Measurements from ENCODE around the gene KCNE3. TPM values are rescaled to one million over a fixed set of nuclear protein-coding genes. Genes with fewer than 3 reads are reported as not detected.

Gene KCNE3
- total and polyA plus RNA-seq, 2 experiments from 2014 or later: 2.3 to 10.6 TPM

DNA sequence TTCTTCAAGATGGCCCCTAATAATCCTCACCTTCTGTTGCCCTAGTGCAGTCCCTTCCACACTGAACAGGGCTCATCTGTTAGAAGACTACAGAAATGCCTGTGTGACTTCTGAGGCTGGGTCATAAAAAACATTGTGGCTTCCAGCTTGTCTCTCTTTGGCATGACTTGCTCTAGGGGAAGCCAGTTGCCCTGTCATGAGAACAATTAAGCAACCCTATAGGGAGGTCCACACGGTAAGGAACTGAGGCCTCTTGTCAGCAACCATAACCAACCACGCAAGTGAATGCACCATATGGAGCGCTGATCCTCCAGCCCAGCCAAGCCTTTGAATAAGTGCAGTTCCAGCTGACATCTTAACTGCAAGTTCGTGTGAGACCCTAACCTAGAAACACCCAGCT is 23.6 kb upstream of the KCNE3 start:
- H3K27me3 ChIP-seq (ENCODE audit: insufficient read depth): no peaks in the 10 kb centered on the region
- H3K27me3 Mint-ChIP-seq (ENCODE audit: insufficient read depth, low read depth, poor library complexity): peaks cover 10% of the 10 kb centered on the region
- peaks cover 17% of the 10 kb centered on the region for H3K4me1 Mint-ChIP-seq
- H3K36me3 ChIP-seq (ENCODE audit: insufficient read depth): no peaks in the 10 kb centered on the region
- no peak for ATAC-seq
- DNase-seq (ENCODE audit: low spot score): no peak
- H3K9me2 ChIP-seq (ENCODE audit: insufficient read depth): peaks cover 11% of the 10 kb centered on the region; the same call in 1 of the 2 replicates
- peaks cover 14% of the 10 kb centered on the region for H3K36me3 Mint-ChIP-seq (ENCODE audit: low read depth)
- TF ChIP-seq, protein P1, sequence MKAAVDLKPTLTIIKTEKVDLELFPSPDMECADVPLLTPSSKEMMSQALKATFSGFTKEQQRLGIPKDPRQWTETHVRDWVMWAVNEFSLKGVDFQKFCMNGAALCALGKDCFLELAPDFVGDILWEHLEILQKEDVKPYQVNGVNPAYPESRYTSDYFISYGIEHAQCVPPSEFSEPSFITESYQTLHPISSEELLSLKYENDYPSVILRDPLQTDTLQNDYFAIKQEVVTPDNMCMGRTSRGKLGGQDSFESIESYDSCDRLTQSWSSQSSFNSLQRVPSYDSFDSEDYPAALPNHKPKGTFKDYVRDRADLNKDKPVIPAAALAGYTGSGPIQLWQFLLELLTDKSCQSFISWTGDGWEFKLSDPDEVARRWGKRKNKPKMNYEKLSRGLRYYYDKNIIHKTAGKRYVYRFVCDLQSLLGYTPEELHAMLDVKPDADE (IDR thresholded peaks at IDR 0.05): no peak
- H3K79me2 ChIP-seq (replicated peaks; ENCODE audit: insufficient read depth): no peaks in the 10 kb centered on the region
- H3K4me3 Mint-ChIP-seq: no peak overlapping the region
- peak overlapping the region; percentile 17; the same call in 1 of the 2 replicates for H3K27ac Mint-ChIP-seq
- H2AFZ ChIP-seq: no peak overlapping the region
- peaks cover 9% of the 10 kb centered on the region for H3K4me1 ChIP-seq (ENCODE audit: insufficient read depth)
- H3K4me3 ChIP-seq: no peak overlapping the region
- H3K9me3 Mint-ChIP-seq: peaks cover 8% of the 10 kb centered on the region; the same call in 2 of the 3 replicates
- H3K4me2 ChIP-seq: no peak overlapping the region
- H3K27ac ChIP-seq (ENCODE audit: low read depth): no peak overlapping the region
- no peaks in the 10 kb centered on the region; the same call in 1 of the 2 replicates for H3F3A ChIP-seq (replicated peaks; ENCODE audit: low read depth)
- H4K20me1 ChIP-seq (replicated peaks; ENCODE audit: insufficient read depth): no peaks in the 10 kb centered on the region

DNA sequence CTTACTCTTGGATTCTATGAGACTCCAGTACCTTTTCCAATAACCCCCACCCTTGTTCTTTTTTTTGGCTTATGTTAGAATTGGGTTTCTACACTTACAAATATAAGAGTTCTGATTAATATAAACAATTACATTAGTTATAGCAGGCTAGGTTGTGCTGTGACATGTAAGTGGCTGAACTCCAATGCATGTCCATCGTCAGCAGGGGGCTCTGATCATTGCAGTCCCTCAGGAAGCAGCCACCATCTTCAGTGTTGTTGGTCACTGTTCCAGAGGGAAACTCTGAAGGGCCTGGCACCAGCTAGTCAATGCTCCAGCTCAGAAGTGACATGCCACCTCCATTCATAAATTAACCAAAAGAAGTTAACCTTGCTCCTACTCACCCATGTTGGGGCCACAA is 20.5 kb upstream of the KCNE3 start:
- peaks cover 6% of the 10 kb centered on the region for H3K27me3 Mint-ChIP-seq (ENCODE audit: insufficient read depth, low read depth, poor library complexity)
- H3K9me3 Mint-ChIP-seq: no peaks in the 10 kb centered on the region
- Histone ChIP-seq H4K20me1 (replicated peaks; ENCODE audit: insufficient read depth) (no peaks in the 10 kb centered on the region), H3K9me2 (ENCODE audit: insufficient read depth) (peaks cover 11% of the 10 kb centered on the region; the same call in 1 of the 2 replicates), H3K4me2 (no peak overlapping the region), H3K27me3 (ENCODE audit: insufficient read depth) (no peaks in the 10 kb centered on the region), H3K79me2 (replicated peaks; ENCODE audit: insufficient read depth) (no peaks in the 10 kb centered on the region), H3K36me3 (ENCODE audit: insufficient read depth) (no peaks in the 10 kb centered on the region), H3K27ac (ENCODE audit: low read depth) (no peak overlapping the region), H3K4me1 (ENCODE audit: insufficient read depth) (peaks cover 4% of the 10 kb centered on the region), H2AFZ (no peak overlapping the region), H3F3A (replicated peaks; ENCODE audit: low read depth) (no peaks in the 10 kb centered on the region), H3K4me3 (no peak overlapping the region)
- peaks cover 10% of the 10 kb centered on the region for H3K36me3 Mint-ChIP-seq (ENCODE audit: low read depth)
- H3K27ac Mint-ChIP-seq: no peak overlapping the region
- peak; percentile 55 for DNase-seq (ENCODE audit: low spot score)
- TF ChIP-seq NANOG (IDR thresholded peaks at IDR 0.05; ENCODE audit: borderline replicate concordance): no peak
- TF ChIP-seq CTCF (conservative IDR thresholded peaks at IDR 0.05; ENCODE audit: low read depth in 2 of 2): peak; percentile 38 to 63
- ATAC-seq: peak; percentile 38
- H3K4me3 Mint-ChIP-seq: no peak overlapping the region
- peaks cover 14% of the 10 kb centered on the region for H3K4me1 Mint-ChIP-seq

GRCh38 chr11:74485868-74486267 is 18.5 kb upstream of the KCNE3 start:
- no peak overlapping the region for H3K4me3 ChIP-seq
- no peaks in the 10 kb centered on the region for H3K4me1 ChIP-seq (ENCODE audit: insufficient read depth)
- no peak overlapping the region for H2AFZ ChIP-seq
- H3K27me3 ChIP-seq (ENCODE audit: insufficient read depth): no peaks in the 10 kb centered on the region
- no peaks in the 10 kb centered on the region for H3K9me2 ChIP-seq (ENCODE audit: insufficient read depth)
- Mint-ChIP-seq H3K36me3 (ENCODE audit: low read depth) (no peaks in the 10 kb centered on the region; the same call in 2 of the 3 replicates), H3K4me1 (peaks cover 5% of the 10 kb centered on the region; the same call in 2 of the 3 replicates), H3K27ac (no peak overlapping the region), H3K4me3 (no peak overlapping the region), H3K9me3 (no peaks in the 10 kb centered on the region), H3K27me3 (ENCODE audit: insufficient read depth, low read depth, poor library complexity) (peaks cover 2% of the 10 kb centered on the region)
- H3K4me2 ChIP-seq: no peak overlapping the region
- no peak overlapping the region for H3K27ac ChIP-seq (ENCODE audit: low read depth)
- ATAC-seq (no peak), DNase-seq (ENCODE audit: low spot score) (no peak)
- H3K36me3 ChIP-seq (ENCODE audit: insufficient read depth): no peaks in the 10 kb centered on the region
- no peaks in the 10 kb centered on the region for H4K20me1 ChIP-seq (replicated peaks; ENCODE audit: insufficient read depth)
- no peaks in the 10 kb centered on the region for H3K79me2 ChIP-seq (replicated peaks; ENCODE audit: insufficient read depth)
- H3F3A ChIP-seq (replicated peaks; ENCODE audit: low read depth): no peaks in the 10 kb centered on the region
- no peak for TF ChIP-seq CREB1 (CRISPR knock-in tag; IDR thresholded peaks at IDR 0.05; ENCODE audit: low read depth)
- no peak for TF ChIP-seq JUNB (IDR thresholded peaks at IDR 0.05; ENCODE audit: unreplicated experiment)
- no peak for TF ChIP-seq EZH2phosphoT487 (IDR thresholded peaks at IDR 0.05; ENCODE audit: unreplicated experiment)
- TF ChIP-seq POLR2AphosphoS5 (IDR thresholded peaks at IDR 0.05; ENCODE audit: low read depth): no peak
- TF ChIP-seq NANOG (IDR thresholded peaks at IDR 0.05; ENCODE audit: borderline replicate concordance): no peak
- TF ChIP-seq ZNF114 (CRISPR knock-in tag; IDR thresholded peaks at IDR 0.05): no peak
- TF ChIP-seq, protein P1 (IDR thresholded peaks at IDR 0.05): no peak
- TF ChIP-seq, protein P2, sequence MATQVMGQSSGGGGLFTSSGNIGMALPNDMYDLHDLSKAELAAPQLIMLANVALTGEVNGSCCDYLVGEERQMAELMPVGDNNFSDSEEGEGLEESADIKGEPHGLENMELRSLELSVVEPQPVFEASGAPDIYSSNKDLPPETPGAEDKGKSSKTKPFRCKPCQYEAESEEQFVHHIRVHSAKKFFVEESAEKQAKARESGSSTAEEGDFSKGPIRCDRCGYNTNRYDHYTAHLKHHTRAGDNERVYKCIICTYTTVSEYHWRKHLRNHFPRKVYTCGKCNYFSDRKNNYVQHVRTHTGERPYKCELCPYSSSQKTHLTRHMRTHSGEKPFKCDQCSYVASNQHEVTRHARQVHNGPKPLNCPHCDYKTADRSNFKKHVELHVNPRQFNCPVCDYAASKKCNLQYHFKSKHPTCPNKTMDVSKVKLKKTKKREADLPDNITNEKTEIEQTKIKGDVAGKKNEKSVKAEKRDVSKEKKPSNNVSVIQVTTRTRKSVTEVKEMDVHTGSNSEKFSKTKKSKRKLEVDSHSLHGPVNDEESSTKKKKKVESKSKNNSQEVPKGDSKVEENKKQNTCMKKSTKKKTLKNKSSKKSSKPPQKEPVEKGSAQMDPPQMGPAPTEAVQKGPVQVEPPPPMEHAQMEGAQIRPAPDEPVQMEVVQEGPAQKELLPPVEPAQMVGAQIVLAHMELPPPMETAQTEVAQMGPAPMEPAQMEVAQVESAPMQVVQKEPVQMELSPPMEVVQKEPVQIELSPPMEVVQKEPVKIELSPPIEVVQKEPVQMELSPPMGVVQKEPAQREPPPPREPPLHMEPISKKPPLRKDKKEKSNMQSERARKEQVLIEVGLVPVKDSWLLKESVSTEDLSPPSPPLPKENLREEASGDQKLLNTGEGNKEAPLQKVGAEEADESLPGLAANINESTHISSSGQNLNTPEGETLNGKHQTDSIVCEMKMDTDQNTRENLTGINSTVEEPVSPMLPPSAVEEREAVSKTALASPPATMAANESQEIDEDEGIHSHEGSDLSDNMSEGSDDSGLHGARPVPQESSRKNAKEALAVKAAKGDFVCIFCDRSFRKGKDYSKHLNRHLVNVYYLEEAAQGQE (IDR thresholded peaks at IDR 0.05; ENCODE audit: unreplicated experiment): no peak
- TF ChIP-seq ZNF331 (CRISPR knock-in tag; IDR thresholded peaks at IDR 0.05; ENCODE audit: low read depth): no peak
